Neural progenitor cell (in vitro differentiated cells): Measurements from ENCODE around the gene PKDREJ.

ENCODE experiments used
- CTCF ChIP-seq: fragments of 200-600 bp; sonication (generic); IDR thresholded peaks from 2 replicates; pipeline ENCODE4 v1.5.1; 2017; ENCODE audit warnings: antibody characterized with exemption, mild to moderate bottlenecking
- EZH2 ChIP-seq: fragments of 200-600 bp; sonication (generic); IDR thresholded peaks from 2 replicates; pipeline ENCODE4 v1.6.1; 2017; ENCODE audit warnings: antibody characterized with exemption, mild to moderate bottlenecking, moderate library complexity
- EZH2phosphoT487 ChIP-seq: fragments of 200-600 bp; sonication (generic); IDR thresholded peaks from 2 replicates; pipeline ENCODE4 v1.6.1; 2017; ENCODE audit warnings: antibody characterized with exemption

- TF ChIP-seq CTCF, result no peak
- no peak for TF ChIP-seq EZH2
- no peak for TF ChIP-seq EZH2phosphoT487
These were observed 9.8 kb upstream of the PKDREJ start for GRCh38 chr22:46272762-46273431.
